GM19467 (cell line): Measurements from ENCODE around the gene HLA-DOA.

ENCODE experiments used
- ATAC-seq: cut with Tn5 transposase; IDR thresholded peaks from one replicate; pipeline ENCODE4 v1.9.1; 2021; ENCODE audit warnings: mild to moderate bottlenecking, moderate library complexity; ENCODE audit not compliant: unreplicated experiment

Gene HLA-DOA

GRCh38 chr6:32980488-32981038 is 28.8 kb downstream of the HLA-DOA start:
- ATAC-seq = no peak

DNA sequence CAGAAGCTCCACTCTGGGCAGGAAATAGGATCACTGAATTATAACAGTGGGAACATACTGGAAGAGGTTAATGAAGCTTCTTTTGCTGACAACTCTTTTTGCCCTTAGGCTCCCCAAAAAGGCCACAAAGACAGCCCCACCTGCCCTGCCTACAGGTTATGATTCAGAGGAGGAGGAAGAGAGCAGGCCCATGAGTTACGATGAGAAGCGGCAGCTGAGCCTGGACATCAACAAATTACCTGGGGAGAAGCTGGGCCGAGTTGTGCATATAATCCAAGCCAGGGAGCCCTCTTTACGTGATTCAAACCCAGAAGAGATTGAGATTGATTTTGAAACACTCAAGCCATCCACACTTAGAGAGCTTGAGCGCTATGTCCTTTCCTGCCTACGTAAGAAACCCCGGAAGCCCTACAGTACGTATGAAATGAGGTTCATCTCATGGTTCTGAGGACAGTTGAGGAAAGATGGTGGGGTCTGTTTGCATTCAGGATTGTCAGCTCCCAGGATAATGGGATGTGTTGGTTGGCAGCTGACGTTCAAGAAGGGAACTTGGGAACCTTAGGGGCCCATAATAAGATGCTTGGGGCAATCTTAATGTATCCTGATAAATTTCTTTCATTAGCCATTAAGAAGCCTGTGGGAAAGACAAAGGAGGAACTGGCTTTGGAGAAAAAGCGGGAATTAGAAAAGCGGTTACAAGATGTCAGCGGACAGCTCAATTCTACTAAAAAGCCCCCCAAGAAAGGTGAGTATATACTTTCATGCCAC is 29.5 kb downstream of the HLA-DOA start:
- ATAC-seq = no peak

GRCh38 chr6:32977953-32978324 is 31.5 kb downstream of the HLA-DOA start:
- no peak for ATAC-seq

- ATAC-seq = no peak
Observed at GRCh38 chr6:32977272-32977952, 32.0 kb downstream of the HLA-DOA start.

DNA sequence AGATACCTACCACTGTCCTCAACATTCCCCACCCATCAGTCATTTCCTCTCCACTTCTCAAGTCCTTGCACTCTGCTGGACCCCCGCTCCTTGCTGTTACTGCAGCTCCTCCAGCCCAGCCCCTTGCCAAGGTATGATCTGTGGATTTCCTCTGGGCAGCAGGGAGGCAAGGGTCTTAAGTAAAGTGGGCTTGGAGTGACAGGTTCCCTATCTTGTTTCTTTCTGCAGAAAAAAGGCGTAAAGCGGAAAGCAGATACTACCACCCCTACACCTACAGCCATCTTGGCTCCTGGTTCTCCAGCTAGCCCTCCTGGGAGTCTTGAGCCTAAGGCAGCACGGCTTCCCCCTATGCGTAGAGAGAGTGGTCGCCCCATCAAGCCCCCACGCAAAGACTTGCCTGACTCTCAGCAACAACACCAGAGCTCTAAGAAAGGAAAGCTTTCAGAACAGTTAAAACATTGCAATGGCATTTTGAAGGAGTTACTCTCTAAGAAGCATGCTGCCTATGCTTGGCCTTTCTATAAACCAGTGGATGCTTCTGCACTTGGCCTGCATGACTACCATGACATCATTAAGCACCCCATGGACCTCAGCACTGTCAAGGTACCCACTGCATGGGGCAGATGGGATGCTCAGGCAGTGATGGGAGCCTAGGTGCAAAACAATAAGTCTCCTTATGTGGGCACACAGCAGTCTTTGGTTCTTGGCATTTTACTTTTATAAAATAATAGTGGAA is 32.9 kb downstream of the HLA-DOA start:
- ATAC-seq = no peak

DNA sequence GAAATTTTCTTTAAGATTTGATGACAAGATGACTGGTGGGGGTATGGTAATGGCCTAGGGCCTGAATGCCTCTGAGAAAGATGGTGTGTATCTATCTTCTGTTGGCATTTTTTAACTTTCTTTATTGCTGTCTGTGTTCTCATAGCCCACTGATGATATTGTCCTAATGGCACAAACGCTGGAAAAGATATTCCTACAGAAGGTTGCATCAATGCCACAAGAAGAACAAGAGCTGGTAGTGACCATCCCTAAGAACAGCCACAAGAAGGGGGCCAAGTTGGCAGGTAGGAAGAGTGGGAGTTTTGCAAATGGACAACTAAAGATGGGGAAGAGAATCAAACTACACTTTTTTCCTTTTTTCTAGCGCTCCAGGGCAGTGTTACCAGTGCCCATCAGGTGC is 33.5 kb downstream of the HLA-DOA start:
- no peak for ATAC-seq

DNA sequence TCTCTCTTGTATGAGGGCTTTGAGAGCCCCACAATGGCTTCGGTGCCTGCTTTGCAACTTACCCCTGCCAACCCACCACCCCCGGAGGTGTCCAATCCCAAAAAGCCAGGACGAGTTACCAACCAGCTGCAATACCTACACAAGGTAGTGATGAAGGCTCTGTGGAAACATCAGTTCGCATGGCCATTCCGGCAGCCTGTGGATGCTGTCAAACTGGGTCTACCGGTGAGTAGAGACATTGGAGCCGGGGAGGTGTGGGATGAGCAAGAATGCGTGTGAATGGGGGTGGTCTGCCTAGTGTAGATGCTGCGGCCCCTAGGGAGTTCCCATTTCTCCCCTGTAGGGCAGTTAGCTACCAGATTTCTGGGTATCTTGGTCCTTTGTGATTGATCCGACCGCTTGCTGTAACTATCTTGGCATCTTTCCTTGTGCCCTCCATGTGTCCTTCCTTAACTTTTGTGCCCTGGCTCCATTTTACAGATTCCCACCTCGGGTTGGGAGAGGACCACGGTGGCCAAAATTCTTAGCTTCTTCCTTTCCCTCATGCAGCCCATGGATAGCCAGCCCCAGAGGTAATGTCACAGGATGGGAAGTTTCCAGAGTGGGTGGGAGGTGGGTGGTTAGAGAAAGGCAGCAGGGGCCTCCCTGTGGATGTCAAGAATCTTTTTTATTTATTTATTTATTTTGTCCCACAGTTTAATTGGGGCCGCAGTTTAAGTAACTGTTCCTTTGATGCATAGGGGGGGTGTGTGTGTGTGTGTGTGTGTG is 34.7 kb downstream of the HLA-DOA start:
- no peak for ATAC-seq

- no peak for ATAC-seq
Observed at GRCh38 chr6:32974016-32974333, 35.4 kb downstream of the HLA-DOA start.

DNA sequence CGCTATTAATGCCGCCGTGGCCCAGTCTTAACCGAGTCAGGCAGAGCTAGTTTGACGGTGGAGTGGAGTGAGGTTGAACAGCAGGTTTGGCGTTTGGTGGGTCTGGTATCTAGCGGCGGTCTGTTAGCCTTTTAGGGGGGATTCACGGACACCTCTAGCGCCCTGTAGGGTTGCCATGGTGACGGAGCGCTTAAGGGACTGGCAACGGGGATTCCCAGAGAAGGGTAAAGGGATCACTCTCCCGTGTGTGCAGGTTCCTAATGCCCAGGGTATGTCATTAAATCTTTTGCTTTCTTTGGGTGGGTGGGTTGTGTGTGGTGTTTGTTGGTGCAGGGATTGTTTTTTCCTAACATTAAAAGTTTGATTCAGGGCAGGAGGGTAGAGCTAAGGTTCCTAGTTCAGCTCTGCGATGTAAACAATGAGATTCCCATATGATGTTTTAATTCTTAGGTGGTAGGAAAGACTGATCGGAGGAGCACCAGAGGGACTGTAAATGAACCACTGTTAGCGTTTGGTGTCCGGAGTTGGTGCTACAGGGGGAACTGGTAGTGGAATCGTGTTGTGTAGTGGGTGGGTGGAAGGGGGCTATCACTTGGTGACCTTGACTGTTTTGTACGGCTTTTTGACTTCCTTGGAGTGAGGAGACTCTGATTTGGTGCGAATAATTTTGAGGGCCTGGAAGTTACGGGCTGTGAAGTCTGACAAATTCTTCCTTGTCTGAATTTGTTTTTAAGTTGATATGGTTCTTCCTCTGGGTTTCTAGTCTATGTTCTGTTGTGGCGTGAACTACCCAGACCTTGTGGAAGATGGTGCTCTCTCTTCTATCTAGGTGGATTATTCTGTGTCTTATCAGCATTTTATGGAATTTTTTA is 36.0 kb downstream of the HLA-DOA start:
- no peak for ATAC-seq

- peak; percentile 0 for ATAC-seq
Observed at GRCh38 chr6:32972353-32973143, 36.8 kb downstream of the HLA-DOA start.

GRCh38 chr6:32971581-32972352 is 37.6 kb downstream of the HLA-DOA start:
- ATAC-seq = peak; percentile 42

GRCh38 chr6:32971242-32971580 is 38.2 kb downstream of the HLA-DOA start:
- ATAC-seq = no peak

- ATAC-seq = no peak
Observed at GRCh38 chr6:32970413-32971241, 38.8 kb downstream of the HLA-DOA start.

DNA sequence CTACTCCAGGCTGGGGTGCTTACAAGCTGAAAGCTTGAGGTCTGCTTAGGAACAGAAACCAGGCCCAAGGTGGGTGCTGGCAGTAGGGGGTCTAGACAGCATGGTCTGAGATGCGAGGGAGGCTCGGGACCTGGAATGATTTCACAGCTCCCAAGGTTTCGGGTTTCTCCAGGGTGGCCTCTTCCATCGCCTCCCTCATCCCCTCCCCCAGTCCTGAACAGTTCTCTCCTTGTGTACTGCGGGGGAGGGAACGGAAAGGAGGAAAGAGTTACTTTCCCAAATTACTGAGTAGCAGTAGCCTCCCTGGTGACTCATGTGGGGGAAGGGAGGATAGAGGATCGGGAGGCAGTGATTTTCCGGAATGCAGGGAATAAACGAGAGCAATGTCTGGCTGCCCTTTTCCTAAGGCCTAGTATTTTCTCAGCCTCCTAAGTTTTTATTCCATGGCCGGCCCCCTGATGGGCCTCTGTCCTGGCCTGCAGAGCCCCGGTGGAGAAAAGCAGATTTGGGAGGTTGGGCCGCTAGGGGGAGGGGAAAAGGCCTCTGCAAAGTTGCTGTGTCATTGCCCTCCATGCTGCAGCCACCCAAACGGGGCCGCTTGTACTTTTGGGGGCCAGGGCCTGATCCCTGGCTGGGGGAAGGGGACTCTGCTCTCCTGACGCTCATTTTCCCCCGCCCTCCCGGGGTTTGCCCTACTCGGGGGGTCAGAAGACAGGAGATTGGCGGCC is 39.5 kb downstream of the HLA-DOA start:
- ATAC-seq = no peak

DNA sequence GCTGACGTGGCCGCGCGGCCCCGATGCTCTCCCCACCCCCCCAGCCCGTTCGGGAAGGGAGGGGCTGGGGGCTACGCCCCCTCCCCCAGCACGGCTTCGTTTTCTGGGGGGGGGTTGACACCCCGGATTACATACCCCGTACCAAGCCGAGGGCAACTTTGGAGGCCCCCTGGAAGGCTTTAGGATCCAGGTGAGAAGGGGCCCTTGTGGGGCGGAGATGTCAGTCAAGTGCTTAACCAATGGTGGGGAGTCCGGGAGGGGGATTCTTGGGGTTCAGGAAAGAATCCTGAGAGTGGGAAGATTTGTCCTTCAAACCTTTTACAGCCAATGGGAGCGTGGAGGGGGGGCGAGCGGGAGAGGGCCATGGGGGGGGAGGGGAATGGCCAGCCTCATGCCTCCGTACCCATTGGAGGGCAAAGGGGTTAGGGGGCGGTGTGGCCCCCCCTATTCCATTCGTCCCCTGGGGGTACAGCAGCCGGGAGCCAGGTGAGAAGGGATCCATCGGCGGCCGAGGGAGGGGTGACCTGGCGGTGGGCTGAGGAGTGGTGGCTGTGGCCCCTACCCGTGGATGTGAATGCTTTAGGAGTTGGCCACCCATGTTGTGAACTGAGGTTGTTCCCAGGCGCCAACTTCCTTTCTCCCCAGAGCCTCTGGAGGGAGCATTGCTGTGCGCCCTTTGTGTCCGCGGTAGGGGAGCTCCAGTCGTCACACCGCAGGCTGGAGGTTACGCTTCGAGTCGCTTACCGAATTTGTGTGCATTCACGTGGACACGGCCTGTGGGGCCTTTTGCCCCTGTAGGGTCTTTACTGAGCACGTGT is 40.3 kb downstream of the HLA-DOA start:
- ATAC-seq = no peak
